T-helper 1 cell treated with Interleukin-12 subunit alpha and Interleukin-12 subunit beta and Interleukin-4 antibody, amounts not matched to agents 30 μg/mL and 1 μg/mL, for 36 hours (primary cell): ENCODE measurements around the gene EEF1A1.
"Not testable (repeated sequence)": the region's sequence is repeated elsewhere in the genome, so short reads cannot be mapped to it uniquely, and the experiment has no call there.

Experiments
- H3K27ac Mint-ChIP-seq: one replicate; pipeline ENCODE4 v1.8.0; 2021; ENCODE audit warnings: mild to moderate bottlenecking, mixed read lengths
- H3K27me3 Mint-ChIP-seq: one replicate; pipeline ENCODE4 v1.8.0; 2021; ENCODE audit warnings: low read depth, mixed read lengths
- H3K36me3 Mint-ChIP-seq: one replicate; pipeline ENCODE4 v1.8.0; 2021; ENCODE audit warnings: low read depth, mixed read lengths
- H3K4me1 Mint-ChIP-seq: one replicate; pipeline ENCODE4 v1.8.0; 2021; ENCODE audit warnings: low read depth, mixed read lengths
- H3K4me3 Mint-ChIP-seq: one replicate; pipeline ENCODE4 v1.8.0; 2021; ENCODE audit warnings: mild to moderate bottlenecking, moderate library complexity, mixed read lengths
- H3K9me3 Mint-ChIP-seq: one replicate; pipeline ENCODE4 v1.8.0; 2021; ENCODE audit warnings: mixed read lengths

The EEF1A1 gene

DNA sequence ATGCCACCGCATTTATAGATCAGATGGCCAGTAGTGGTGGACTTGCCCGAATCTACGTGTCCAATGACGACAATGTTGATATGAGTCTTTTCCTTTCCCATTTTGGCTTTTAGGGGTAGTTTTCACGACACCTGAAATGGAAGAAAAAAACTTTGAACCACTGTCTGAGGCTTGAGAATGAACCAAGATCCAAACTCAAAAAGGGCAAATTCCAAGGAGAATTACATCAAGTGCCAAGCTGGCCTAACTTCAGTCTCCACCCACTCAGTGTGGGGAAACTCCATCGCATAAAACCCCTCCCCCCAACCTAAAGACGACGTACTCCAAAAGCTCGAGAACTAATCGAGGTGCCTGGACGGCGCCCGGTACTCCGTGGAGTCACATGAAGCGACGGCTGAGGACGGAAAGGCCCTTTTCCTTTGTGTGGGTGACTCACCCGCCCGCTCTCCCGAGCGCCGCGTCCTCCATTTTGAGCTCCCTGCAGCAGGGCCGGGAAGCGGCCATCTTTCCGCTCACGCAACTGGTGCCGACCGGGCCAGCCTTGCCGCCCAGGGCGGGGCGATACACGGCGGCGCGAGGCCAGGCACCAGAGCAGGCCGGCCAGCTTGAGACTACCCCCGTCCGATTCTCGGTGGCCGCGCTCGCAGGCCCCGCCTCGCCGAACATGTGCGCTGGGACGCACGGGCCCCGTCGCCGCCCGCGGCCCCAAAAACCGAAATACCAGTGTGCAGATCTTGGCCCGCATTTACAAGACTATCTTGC lies 725 bp downstream of the EEF1A1 start:
- Mint-ChIP-seq H3K4me3 (peak overlapping the region; percentile 91), H3K27ac (peak overlapping the region; percentile 99), H3K9me3 (no peaks in the 10 kb centered on the region), H3K4me1 (peaks cover 53% of the 10 kb centered on the region), H3K36me3 (peaks cover 55% of the 10 kb centered on the region), H3K27me3 (no peaks in the 10 kb centered on the region)

DNA sequence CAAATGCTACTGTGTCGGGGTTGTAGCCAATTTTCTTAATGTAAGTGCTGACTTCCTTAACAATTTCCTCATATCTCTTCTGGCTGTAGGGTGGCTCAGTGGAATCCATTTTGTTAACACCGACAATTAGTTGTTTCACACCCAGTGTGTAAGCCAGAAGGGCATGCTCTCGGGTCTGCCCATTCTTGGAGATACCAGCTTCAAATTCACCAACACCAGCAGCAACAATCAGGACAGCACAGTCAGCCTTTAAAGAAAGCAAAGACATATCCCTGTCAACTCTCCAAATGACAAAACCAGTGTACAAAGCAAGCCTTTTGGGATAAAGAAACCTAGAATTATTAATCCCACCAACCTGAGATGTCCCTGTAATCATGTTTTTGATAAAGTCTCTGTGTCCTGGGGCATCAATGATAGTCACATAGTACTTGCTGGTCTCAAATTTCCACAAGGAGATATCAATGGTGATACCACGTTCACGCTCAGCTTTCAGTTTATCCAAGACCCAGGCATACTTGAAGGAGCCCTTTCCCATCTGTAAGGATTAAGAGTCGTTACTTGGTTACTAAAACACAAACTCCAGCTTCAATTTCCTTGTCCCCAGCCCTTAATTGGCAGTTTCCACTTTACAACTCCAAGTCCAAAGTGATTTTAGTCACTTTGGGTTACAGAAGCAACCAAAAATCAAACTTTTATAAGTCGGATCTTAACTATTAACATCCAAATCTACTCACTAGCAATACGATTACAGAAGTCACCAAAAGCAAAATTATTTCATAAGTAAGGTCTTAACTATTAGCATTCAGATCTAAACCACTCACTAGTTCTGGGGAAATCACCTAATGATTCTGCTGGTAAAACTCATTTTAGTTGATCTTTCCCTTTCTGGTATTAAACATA lies 1.6 kb downstream of the EEF1A1 start:
- H3K9me3 Mint-ChIP-seq, H3K27me3 Mint-ChIP-seq: not testable (repeated sequence)
- Mint-ChIP-seq H3K27ac (peak overlapping the region; percentile 99), H3K36me3 (peaks cover 63% of the 10 kb centered on the region), H3K4me1 (peaks cover 55% of the 10 kb centered on the region), H3K4me3 (peak overlapping the region; percentile 91)

DNA sequence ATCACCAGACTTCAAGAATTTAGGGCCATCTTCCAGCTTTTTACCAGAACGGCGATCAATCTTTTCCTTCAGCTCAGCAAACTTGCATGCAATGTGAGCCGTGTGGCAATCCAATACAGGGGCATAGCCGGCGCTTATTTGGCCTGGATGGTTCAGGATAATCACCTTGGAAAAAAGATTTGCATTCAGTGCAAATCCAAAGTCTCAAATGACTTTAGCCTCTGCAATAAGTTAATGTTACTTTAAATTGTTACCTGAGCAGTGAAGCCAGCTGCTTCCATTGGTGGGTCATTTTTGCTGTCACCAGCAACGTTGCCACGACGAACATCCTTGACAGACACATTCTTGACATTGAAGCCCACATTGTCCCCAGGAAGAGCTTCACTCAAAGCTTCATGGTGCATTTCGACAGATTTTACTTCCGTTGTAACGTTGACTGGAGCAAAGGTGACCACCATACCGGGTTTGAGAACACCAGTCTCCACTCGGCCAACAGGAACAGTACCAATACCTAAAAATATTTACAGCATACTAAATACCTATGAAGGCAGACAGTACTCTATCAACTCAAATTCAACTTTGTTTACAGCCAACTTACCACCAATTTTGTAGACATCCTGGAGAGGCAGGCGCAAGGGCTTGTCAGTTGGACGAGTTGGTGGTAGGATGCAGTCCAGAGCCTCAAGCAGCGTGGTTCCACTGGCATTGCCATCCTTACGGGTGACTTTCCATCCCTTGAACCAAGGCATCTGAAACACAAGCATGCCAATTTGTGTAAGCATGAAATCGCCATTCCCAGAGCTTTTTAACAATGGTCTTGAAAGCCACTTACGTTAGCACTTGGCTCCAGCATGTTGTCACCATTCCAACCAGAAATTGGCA lies 2.5 kb downstream of the EEF1A1 start:
- H3K9me3 Mint-ChIP-seq, H3K27me3 Mint-ChIP-seq: not testable (repeated sequence)
- Mint-ChIP-seq H3K4me3 (peak overlapping the region; percentile 91), H3K27ac (peak overlapping the region; percentile 99), H3K4me1 (peaks cover 55% of the 10 kb centered on the region), H3K36me3 (peaks cover 64% of the 10 kb centered on the region)

DNA sequence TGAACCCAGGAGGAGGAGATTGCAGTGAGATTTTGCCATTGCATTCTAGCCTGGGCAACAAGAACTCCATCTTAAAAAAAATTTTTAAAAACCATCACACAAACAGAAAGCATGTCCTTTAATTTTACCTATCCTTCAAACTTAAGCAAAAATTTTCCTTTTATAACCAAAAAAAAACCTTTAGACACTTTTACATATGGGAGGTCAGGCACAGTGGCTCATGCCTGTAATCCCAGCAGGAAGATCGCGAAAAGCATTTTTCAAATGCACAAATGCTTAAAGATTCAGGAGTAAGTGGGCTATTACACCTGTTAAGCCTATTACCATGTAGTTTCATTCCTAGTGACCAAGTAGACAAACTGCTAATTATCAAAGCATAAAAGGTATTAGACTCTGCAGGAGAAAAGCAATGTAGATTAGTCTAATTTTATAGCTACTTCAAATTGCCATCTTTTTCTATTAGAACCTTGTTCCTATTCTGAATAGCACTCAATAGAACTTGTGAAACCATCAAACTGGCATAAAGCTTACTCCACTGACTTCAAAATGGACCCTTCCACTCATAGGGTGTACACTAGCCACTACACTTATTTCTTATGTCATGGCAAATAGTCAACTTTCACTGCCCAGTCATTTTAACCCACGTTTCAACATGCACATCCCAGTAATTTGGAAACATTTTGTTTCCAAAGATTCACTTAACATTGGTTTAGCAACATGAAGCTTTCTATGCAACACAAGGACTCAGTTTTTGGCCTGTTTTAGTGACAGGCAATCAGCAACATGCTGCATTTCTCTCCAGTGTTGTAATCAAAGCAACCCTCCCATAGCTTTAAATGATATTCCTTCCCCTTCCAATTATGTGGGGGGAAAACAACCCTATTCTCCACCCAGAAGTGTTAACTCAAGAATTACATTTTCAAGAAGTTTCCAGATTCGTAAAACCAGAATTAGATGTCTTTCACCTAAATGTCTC lies 4.0 kb downstream of the EEF1A1 start:
- H3K27me3 Mint-ChIP-seq: no peaks in the 10 kb centered on the region
- H3K9me3 Mint-ChIP-seq: no peaks in the 10 kb centered on the region
- peaks cover 68% of the 10 kb centered on the region for H3K36me3 Mint-ChIP-seq
- H3K4me1 Mint-ChIP-seq: peaks cover 52% of the 10 kb centered on the region
- peak overlapping the region; percentile 51 for H3K4me3 Mint-ChIP-seq
- peak overlapping the region; percentile 80 for H3K27ac Mint-ChIP-seq

DNA sequence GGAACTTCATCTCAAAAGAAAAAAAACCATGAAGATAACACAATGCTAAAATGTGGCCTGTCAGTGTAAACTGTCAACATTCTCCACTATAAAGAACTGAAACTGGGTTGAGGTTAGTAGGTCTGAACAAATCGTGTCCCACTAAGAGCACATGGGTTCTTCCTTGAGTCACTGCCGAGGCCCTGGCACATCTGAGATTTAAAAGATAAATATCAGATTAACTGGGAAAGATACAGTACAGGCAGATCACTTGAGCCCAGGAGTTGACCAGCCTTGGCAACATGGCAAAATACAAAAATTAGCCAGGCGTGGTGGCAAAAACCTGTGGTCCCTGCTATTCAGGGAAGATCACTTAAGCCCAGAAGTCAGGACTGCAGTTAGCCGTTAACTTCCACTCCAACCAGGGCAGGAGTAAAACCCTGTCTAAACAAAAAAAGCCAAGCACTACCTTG lies 5.6 kb downstream of the EEF1A1 start:
- Mint-ChIP-seq H3K36me3 (peaks cover 62% of the 10 kb centered on the region), H3K4me3 (peak overlapping the region; percentile 51), H3K9me3 (no peaks in the 10 kb centered on the region), H3K27me3 (no peaks in the 10 kb centered on the region), H3K4me1 (peaks cover 47% of the 10 kb centered on the region), H3K27ac (peak overlapping the region; percentile 80)

DNA sequence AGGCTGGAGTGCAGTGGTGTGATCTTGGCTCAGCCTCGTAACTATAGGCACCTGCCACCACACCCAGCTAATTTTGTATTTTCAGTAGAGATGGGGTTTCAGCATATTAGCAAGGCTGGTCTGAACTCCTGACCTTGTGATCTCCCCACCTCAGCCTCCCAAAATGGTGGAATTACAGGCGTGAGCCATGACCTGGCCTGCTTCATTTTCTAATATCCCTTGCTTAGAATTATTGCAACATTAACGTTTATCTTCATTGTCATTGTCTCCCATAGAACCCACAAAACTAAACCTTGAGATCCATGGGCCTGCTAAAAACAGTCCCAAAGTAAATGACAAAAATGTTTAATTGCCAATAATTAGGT lies 6.1 kb downstream of the EEF1A1 start:
- Mint-ChIP-seq H3K9me3 (no peaks in the 10 kb centered on the region), H3K27ac (peak overlapping the region; percentile 80), H3K27me3 (no peaks in the 10 kb centered on the region), H3K4me3 (no peak overlapping the region), H3K4me1 (peaks cover 43% of the 10 kb centered on the region), H3K36me3 (peaks cover 57% of the 10 kb centered on the region)

DNA sequence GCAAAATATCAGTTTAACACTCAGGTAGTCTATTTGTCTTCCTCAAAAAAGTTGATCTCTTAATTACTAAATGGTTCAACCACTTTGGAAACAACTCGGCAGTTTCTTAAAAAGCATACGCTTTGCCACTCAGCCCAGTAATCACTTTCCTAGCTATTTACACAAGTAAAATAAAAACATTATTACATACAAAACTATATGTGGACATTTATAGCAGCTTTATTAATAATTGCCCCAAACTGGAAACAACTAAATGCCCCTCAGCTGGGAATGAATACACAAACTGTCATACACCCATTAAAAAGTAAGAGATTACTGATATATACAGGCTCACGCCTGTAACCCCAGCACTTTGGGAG lies 7.4 kb downstream of the EEF1A1 start:
- Mint-ChIP-seq H3K27ac (no peak overlapping the region), H3K36me3 (peaks cover 44% of the 10 kb centered on the region), H3K4me3 (no peak overlapping the region), H3K4me1 (peaks cover 33% of the 10 kb centered on the region), H3K9me3 (no peaks in the 10 kb centered on the region), H3K27me3 (no peaks in the 10 kb centered on the region)

DNA sequence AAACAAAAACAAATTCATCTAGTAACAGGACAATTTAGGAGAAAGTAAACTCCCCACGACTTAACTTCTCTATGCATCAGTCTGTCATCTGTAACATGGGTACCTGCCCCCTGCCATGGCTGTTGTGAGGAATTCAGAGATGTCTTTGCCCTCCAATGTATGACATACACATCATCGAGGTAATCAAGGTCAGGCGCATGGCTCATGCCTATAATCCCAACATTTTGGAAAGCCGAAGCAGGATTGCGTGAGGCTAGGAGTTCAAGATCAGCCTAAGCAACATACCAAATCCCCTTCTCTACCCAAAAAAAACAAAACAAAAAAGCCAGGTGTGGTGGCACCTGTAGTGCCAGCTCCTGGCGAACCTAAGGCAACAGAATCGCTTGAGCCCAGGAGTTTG lies 9.0 kb downstream of the EEF1A1 start:
- Mint-ChIP-seq H3K9me3 (no peaks in the 10 kb centered on the region), H3K36me3 (peaks cover 31% of the 10 kb centered on the region), H3K4me1 (peaks cover 23% of the 10 kb centered on the region), H3K27me3 (no peaks in the 10 kb centered on the region), H3K27ac (no peak overlapping the region), H3K4me3 (no peak overlapping the region)

DNA sequence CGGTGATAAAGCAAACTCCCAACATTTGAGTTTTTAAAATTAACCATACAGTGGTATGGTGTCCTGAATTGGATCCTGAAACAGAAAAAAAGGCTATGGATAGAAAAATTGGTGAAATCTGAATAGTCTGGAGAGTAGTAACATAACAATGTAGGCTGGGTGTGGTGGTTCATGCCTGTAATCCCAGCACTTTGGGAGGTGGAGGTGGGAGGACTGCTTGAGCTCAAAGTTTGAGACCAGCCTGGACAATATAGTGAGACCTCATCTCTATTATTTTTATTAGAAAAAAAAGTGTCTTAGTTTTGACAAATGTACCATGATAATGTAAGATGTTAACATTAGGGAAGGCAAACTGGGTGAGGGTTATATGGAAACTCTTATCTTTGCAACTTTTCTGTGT lies 11.0 kb downstream of the EEF1A1 start:
- Mint-ChIP-seq H3K27me3 (no peaks in the 10 kb centered on the region), H3K4me3 (no peak overlapping the region), H3K36me3 (peaks cover 14% of the 10 kb centered on the region), H3K27ac (no peak overlapping the region), H3K4me1 (peaks cover 6% of the 10 kb centered on the region), H3K9me3 (no peaks in the 10 kb centered on the region)

DNA sequence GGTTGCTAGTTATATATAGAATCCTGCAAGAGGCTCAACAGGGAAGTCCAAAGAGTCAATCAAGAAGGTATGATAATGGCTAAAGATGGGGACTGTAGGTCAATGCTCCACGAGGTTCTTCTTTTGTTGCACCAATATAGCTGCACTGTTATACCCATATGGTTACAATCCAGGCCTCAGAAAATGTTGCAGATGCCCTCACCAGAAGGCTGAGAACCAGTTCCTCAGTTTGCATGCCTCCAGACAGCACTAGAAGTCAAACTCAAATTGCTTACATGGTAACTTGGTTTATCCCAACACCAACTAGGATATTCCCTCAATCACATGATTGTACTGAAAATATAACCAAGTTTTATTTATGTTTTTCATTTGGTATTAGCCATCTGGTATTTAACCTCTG lies 12.1 kb downstream of the EEF1A1 start:
- Mint-ChIP-seq H3K36me3 (peaks cover 15% of the 10 kb centered on the region), H3K9me3 (no peaks in the 10 kb centered on the region), H3K4me1 (peaks cover 4% of the 10 kb centered on the region), H3K27ac (no peak overlapping the region), H3K27me3 (no peaks in the 10 kb centered on the region), H3K4me3 (no peak overlapping the region)

DNA sequence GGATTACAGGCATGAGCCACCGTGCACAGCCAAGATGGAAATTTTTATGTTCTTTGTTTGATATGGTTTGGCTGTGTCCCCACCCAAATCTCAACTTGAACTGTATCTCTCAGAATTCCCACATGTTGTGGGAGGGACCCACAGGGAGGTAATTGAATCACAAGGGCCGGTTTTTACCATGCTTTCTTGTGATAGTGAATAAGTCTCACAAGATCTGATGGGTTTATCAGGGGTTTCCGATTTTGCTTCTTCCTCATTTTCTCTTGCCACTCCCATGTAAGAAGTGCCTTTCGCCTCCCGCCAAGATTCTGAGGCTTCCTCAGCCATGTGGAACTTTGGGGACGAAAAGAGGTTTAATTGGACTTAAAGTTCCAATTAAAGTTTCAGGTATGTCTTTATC lies 14.6 kb downstream of the EEF1A1 start:
- H3K4me3 Mint-ChIP-seq: no peak overlapping the region
- no peak overlapping the region for H3K27ac Mint-ChIP-seq
- H3K9me3 Mint-ChIP-seq: no peaks in the 10 kb centered on the region
- peaks cover 19% of the 10 kb centered on the region for H3K36me3 Mint-ChIP-seq
- H3K27me3 Mint-ChIP-seq: no peaks in the 10 kb centered on the region
- H3K4me1 Mint-ChIP-seq: no peaks in the 10 kb centered on the region

DNA sequence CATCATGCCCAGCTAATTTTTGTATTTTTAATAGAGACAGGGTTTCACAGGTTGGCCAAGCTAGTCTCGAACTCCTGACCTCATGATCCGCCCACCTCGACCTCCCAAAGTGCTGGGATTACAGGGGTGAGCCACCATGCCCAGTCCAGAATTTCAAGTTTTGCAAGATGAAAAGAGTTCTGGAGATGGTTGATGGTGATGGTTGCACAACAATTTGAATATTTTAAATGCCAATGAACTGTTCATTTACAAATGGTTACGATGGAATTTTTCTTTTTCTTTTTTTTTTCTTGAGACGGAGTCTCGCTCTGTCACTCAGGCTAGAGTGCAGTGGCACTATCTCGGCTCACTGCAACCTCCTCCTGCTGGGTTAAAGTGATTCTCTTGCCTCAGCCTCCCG lies 15.1 kb downstream of the EEF1A1 start:
- not testable (repeated sequence) for H3K4me3 Mint-ChIP-seq, H3K27me3 Mint-ChIP-seq

DNA sequence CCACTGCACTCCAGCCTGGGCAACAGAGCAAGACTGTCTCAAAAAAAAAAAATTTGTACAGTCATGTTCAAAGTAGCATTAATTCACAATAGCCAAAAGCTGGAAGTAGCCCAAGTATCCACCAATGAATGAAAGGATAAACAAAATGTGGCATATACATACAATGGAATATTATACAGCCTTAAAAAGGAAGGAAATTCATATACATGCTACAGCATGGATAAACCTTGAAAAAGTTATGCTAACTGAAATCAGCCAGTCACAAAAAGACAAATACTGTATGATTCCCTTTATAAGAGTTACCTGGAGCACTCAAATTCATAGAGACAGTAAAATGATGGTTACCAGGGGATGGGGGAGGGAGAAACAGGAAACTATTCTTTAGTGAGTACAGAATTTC lies 15.7 kb downstream of the EEF1A1 start:
- H3K4me3 Mint-ChIP-seq: no peak overlapping the region
- no peaks in the 10 kb centered on the region for H3K4me1 Mint-ChIP-seq
- H3K27ac Mint-ChIP-seq: no peak overlapping the region
- no peaks in the 10 kb centered on the region for H3K27me3 Mint-ChIP-seq
- no peaks in the 10 kb centered on the region for H3K9me3 Mint-ChIP-seq
- H3K36me3 Mint-ChIP-seq: peaks cover 23% of the 10 kb centered on the region

More for the DNA sequence above, 15.1 kb downstream of the EEF1A1 start:
- peaks cover 21% of the 10 kb centered on the region for H3K36me3 Mint-ChIP-seq
- not testable (repeated sequence) for H3K4me1 Mint-ChIP-seq, H3K27ac Mint-ChIP-seq, H3K9me3 Mint-ChIP-seq
